Prostate gland (tissue), 1 donor: ENCODE data around the gene NDOR1.

ENCODE experiments used
- POLR2A ChIP-seq: fragments of 450-650 bp; IDR thresholded peaks from one replicate; pipeline ENCODE4 v1.6.1; 2016; ENCODE audit warnings: antibody characterized with exemption, mild to moderate bottlenecking
- POLR2AphosphoS5 ChIP-seq: sonication (generic); formaldehyde crosslinking; IDR thresholded peaks from one replicate; pipeline ENCODE4 v1.6.1; 2017; ENCODE audit warnings: antibody characterized with exemption

- TF ChIP-seq POLR2A = no peak
- TF ChIP-seq POLR2AphosphoS5 = no peak
Observed at GRCh38 chr9:137189297-137190295, 15.9 kb upstream of the NDOR1 start.
